CD4-positive, alpha-beta T cell treated with Interleukin-17A for 4 hours (primary cell): ENCODE data around the gene HK1.

Experiments used
- DNase-seq: peaks from one replicate; pipeline ENCODE4 v3.0.0-alpha.2; 2020; ENCODE audit warnings: mixed read lengths

HK1 gene

DNA sequence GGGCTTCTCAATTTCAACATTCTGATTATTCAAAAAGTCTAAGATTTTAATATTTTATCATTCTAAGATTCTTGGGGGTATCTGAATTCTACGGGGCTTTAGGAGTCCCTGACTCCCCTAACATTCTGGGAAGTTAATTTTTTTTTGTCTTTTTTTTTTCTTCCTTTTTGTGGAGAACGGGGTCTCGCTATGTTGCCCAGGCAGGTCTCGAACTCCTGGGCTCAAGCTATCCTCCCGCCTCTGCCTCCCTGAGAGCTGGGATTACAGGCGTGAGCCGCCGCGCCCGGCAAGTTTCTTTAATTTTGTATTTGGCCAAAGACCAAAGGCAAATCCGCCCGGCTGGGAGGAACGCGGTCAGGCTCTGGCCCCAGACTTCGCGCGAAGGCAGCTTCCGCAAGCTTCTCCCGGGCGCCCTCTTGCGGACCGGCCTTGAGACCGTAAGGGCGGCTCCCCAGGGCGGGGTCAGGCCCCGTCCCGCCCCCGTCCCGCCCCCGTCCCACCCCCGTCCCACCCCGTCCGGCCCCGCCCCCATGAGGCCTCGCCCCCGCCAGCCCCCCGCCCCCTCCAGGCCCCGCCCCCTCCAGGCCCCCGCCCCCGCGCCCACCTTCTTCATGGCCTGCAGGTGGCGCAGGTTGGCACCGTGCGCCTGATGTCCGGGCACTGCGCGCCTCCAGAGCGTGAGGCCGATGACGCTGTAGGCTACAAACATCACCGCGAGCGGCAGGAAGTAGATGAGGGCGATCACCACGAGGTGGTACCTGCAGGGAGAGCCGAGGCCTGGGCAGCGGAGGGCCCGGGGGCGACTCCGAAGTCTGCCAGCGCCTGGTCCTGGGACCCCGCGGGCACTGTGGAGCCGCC, 130.3 kb downstream of the HK1 start:
- DNase-seq: peak; percentile 91

DNA sequence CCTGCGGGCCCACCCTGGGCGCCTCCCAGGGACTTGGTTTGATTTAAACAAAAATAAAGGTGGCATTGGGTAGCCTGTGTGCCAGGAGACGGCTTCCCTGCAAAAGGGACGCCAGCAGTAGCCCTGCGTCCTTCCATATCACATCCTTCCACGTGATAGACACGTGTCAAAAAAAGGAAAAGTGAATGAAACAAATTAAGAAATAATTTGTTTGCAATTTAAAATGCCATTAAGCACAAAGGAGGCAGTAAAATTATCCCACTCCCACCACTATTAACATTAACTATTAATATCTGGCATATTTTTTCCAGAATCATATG, 130.8 kb downstream of the HK1 start:
- no peak for DNase-seq

DNA sequence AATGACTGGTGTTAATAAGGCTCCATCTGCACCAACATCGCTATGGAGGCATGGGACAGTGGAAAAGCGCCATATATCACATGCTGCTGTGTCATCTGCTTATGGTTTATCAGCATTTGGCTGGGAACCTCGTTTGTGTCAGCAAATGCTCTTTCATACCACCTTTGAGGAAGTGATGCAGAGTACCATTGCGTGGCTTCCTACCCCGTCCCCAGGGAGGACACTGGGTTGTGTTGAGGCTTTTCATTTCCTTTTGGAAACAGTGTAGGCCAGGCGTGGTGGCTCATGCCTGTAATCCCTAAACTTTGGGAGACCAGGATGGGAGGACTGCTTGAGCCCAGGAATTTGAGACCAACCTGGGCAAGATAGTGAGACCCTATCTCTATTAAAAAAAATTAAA, 131.7 kb downstream of the HK1 start:
- DNase-seq: no peak

DNA sequence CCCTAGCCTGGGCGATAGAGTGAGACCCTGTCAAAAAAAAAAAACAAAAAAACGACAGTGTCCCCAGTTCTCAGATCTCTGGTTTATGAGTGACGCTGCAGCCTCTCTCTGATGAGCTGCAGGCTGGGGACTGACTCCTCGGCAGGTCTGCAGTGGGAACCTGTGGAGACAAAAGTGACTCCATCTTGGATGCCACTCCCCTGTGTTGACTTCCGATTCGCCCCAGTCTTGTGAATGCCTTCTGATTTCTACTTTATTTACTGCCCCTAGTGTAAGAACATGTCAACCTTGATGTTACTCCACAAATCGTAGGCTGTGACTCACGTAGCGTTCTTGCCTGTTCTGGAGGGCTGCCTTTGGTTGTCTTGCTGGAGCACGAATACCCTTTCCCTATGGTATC, 132.2 kb downstream of the HK1 start:
- DNase-seq: no peak

DNA sequence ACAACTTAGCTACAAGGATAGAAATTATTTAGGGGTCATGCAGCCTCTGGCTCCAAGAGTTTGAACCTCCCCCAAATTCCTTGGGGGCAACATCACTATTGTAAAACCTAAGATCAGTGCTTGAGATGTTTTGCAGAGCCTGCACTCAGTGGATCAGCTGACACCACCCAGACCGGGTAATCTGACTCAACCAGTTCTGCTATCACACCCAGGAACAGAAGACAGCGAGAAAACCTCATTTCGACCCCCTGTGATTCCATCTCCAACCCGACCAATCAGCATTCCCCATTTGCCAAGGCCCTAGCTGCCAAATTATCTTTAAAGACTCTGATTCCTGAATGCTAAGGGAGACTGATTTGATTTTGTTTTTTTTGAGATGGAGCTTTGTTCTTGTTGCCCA, 133.2 kb downstream of the HK1 start:
- DNase-seq: no peak

DNA sequence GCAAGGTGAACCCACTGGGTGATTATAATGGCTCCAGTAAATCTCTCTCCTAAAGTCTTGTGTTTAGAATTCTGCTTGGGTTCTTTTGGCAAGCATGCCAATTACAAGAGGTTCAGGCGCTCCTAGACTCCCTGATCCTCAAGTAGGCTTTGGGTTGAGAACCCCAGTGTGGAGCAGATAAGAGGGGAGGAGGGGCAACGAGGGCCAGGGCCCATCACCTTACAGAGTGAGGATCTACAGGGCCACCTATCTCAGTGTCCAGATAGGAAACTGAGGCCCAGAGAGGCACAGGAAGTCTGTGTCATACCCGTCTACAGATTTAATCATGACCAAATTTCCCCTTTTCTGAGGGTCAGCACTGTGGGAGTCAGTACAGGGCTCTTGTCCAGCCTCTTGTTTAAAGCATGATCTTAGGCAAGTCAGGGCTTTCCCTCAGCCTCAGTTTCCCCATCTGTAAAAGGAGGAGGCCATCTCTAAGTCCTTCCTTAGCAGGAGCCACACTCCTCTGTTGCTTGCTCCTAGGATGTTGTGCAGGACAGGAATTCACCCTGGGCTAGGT, 134.0 kb downstream of the HK1 start:
- no peak for DNase-seq

DNA sequence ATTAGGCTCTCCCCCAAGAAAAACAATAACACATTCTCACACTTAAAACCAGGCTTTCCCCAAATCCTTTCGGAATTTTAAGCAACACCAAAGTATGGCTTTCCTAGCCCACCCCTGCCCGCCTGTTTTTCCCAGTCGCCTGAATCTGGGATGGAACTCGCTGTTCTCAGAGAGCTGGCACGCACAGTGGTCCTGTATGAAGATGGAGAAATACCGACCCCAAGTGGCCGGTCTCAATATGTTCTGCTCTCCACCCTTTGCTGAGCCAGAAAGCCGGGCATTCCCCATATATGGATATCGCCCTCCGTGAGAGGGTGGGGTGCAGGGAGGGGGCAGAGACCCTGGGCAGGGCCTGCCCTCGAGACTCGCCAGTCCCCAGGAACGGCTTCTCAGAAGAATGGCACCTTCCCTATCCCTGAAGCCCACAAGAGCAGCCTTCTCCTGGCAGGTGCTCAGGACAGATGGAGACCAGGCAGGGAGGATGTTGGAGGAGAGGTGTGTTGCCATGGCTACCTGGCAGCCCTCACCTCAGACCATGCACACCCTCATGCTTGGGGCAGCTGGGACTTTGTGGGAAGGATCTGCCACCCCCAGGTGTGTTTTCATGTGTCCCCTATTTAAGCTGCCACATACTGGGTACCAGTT, 135.0 kb downstream of the HK1 start:
- peak; percentile 57 for DNase-seq

DNA sequence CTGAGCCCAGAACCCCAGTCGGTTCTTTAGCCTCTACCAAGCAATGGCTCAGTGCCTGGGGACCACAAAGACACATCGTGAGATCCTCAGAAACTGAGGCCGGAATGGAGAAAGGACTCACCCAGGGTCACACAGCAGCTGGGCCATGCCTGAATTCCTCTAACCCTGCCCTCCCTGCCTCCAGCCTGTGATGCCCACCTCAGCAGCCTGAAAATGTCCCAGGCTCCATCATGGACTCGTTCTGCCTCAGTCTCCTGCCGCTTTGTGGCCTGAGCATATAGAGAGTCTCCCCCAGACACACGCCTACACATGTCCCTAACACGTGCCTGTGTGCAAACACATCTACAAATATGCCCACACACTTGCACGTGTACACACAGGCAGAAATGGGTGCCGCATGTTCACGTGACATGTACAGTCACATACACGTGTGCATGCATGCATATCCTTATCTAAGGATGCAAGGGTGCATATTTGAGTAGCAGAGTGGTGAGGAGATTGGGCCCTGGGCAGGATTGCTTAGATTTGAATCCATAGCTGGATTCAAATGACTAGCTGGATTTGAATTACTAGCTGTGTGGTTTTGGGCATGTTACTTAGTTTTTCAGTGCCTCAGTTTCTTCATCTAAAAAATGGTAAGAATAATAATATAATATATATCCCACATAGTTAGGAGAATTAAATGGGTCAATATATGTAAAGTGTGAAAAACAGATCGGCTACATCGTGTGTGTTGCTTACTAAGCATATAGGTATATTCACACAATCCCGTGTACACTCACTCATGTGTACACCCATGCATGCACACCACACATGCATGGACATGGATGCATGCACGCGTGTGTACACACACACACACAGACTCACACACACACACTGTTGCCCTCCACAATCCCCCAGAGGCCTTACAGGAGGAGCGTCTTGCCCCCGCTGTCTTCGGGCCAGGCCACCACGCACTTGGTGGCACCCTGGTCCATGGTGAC, 136.0 kb downstream of the HK1 start:
- DNase-seq: no peak

DNA sequence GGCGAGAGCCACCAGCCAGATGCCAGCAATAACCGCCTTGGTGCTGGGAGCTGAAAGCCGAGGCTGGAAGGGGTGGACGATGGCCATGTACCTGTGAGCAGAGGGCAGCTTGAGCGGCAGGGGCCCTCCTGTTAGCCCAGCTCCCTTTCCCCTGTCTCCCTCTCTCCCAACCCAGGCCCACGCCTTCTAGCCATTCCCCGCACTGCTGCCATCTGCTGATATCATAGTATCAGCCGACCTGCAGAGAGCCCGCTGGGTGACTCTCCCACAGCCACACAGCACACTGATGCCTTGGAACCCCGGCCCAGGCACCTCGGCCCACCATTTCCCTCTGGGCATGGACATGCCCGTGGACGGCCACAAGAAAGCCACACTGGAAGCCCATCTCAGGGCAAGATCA, 136.8 kb downstream of the HK1 start:
- DNase-seq: no peak

DNA sequence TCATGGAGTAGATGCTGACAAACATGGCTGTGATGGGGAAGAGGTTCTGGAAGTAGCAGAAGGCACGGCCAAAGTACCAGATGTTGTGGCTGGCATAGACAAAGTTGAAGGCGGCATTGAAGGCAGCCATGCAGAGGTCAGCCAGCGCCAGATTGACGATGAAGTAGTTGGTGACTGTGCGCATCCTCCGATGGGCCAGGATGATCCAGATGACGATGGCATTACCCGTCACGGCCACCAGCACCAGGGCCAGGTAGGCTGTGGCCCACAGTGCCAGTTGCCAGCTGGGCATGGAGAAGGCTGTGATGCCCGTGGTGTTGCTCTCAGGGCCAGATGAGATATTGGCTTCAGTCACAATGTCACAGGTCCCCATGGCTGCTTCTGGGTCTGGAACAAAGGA, 137.7 kb downstream of the HK1 start:
- no peak for DNase-seq

DNA sequence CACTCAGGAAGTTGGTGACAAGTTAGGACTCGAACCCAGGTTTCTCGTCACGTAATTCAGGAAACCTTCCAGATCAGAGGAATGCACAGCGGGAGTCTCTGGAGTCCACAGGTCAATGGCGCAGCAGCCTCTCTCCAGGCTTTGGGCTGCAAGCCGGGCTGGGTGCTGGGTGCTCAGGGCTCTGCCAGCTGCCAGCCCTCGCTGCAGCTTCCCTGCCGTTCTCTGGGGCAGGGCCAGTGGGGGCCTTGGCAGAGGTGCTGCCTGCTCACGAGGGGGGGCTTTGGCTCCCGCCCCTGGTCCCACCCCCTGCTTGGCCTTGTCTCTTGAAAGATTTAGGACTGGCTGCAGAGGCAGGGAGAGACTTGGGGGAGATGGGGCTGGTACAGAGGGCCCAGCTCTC, 138.4 kb downstream of the HK1 start, which contains the start of gene TACR2:
TACR2 (minus strand) TSS at position 224 of the 400 bp plus-strand sequence. CDS start 595 bp downstream, outside the sequence.
- no peak for DNase-seq

DNA sequence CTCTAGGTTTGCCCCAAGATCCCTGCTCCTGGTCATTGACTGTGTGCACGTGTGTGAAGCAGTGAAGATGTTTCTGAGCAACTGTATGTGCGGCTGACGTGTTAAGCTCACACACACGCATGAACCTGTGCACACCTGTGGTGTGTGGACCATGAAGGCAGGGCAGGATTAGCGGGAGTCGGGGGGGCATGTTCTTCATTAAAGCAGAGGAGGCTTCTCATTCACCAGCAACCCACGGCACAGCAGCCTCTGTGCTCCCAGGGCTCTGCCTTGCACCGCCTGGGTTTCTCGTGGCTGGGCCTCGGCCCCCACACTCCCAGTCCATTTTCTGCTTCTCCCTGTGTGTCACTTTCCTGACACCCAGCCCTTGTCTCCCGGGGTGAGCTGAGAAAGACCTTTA, 139.2 kb downstream of the HK1 start:
- DNase-seq: no peak

DNA sequence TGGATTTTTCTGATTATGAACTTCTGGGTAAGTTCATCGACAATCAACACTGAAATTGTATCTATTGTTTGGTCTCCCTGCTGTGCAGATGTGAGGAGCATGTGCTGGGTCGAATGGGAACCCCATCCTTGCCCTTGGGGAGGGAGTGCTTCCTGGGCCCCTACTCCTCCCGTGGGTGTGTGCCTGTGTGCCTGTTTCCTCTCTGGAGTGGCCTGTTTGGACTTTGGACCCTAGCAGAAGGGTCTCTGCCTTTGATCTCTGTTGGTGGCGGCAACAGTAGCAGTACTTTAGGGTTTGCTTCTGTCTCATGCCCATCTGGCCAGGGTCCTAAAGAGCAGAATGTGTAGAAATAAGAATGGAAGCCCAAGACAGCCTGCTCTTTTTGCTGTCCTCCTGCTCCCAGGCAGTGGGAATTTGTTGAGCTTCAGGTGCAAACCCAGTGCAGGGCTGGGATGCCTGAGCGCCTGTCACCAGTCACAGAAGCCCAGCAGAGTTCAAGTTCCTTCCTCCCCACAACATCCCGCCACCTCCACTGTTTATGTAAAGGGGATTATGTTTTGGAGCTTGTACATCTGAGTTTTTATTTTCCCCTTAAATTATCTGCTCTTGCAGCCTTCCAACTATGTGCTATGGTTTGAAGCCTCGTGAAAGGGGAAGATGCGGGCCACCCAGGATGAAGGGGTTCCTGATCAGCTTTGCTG, 139.9 kb downstream of the HK1 start:
- no peak for DNase-seq

DNA sequence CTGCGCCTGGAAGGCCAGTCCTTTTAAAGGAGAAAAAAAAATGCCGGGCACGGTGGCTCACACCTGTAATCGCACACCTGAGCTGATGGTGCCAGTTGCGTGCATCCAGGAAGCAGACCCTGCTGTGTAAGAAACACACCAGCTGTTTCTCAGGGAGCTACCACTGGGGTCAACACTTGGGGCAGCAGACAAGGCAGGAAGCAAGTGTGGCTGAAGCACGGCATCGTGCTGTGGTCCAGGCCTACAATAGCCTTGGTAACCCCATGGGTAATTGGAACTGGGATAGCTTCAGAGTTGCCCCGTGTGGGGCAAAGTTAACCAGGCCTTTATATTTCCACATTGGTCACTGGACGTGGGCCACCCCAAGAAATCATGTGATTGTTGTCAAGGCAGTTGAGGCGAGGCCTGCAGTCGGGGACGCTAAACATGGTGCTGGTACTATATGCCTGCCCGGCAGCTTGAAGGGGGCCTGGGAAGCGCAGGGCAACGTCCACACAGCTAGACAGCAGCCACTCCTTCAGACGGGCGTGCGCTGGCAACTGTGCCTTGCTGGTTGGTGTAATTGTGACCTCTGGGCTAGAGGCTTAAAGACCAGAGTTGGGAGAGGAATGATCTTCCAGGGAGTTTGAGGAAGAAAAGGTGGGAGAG, 140.9 kb downstream of the HK1 start:
- no peak for DNase-seq

DNA sequence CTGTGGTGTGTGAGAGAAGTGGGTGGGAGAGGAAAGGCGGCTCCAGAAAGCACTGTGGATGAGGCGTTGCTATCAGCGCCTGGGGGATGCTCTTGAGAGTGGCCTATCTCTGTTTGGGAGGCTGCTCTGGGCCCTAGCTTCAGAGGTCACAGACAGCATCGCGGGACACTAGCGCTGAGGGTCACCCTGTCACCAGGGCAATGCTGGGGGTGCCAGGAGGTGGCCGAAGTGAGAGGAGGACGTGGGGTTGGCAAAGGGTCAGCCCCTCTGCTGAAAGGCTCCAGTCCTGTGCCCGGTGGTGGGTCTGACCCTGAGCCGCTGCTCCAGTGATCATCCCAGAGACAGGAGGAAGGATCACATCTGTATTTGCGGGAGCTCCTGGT, 141.4 kb downstream of the HK1 start:
- no peak for DNase-seq

DNA sequence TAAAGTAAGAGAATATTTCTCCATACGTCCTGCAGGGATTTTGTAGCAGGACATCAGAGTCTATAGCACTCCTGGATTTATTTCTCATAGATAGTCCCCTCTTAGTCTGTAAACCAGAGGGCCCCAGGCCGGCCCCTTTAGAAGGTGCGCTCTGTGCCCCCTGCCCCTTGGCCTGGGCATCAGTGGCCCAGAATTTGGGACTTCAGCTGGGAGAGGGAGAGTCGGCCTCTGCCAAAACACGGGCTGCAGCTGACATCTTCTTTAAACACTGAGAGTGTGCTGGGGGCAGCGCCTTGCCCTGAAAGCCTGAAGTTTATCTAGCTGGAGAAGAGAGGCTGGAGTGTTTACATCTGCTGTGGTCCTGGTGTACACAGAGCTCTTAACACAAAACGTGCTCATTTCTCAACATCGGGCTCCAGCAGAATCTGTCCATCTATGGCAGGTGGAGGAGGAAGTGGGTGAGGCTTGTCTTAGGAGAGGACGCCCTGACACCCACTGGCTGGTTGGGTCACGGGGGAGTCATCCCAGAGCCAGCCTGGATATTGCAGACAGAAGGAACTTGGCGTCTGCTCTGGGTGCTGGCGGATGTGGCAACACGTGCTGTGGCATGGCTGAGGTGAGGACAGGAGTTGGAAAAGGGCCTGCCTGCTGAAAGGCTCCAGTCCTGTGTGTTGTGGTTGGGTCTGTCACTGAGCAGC, 143.5 kb downstream of the HK1 start:
- DNase-seq: no peak

DNA sequence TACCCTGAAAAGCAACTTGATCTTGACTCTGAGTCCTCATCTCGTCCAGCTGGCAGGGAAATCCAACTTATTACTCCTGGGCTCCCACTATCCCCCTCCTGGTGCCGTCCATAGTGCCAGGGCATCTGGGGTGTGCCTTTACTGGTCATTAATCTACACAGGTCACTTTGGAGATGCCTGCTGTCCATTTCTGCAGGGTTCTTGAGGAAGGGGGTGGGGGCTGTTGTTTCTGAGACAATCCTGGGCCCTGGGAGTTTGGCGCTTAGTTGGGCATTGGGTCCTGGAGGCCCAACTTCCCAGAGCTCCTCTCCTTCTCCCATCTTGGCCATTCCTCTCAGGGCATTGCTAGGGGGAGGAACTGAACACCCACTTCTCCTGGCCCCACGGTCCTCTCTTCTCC, 144.4 kb downstream of the HK1 start:
- no peak for DNase-seq

DNA sequence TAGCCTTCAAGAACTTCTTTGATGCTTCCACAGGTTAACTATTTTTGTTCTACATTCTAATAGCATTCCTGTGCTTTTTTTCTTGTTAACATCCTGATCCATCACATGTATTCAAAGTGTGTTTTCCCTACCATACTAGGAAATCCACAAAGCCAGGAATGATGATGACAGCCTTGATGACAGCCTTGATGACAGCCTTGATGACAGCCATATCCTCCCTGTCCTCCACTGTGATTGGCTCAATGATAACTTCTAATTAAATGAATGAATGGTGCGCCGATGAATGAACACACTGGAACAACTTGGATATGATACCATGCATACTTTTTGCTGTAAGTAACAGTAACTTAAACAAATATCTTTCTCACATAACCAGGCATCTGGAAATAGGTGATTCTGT, 146.7 kb downstream of the HK1 start:
- no peak for DNase-seq

DNA sequence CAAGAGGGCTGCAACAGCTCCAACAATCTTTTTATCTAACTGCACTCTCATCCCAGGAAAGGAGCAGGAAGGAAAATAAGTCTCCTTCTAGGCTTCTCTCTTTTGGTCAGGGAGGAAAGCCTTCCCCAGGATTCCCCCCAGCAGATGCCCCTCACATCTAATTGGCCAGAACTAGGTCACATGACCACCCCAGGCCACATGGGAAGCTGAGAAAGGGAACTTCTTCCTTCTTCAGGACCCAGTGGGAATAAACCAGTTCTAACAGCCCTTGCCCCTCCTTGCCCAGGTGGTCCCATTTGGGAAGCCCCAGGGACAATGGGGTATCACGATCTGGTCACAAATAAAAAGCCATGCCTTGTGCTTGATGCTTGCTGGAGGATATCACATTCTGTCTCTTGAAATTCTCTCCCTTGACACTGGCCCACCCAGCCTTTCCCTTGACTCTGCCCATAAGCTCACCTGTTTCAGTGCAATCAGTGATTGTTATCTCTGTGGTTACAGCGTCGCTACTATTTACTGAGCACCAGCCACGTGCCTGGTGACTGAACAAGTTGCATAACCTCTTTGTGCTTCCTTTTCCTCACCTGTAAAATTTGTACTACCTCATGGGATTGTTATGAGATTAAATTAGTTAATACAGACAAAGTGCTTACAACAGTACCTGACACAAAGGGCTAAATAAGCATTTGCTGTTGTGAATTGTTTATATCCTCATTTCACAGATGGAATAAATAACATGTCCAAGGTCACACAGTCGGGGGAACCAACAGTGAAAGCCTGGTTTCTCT, 147.4 kb downstream of the HK1 start:
- peak; percentile 57 for DNase-seq

DNA sequence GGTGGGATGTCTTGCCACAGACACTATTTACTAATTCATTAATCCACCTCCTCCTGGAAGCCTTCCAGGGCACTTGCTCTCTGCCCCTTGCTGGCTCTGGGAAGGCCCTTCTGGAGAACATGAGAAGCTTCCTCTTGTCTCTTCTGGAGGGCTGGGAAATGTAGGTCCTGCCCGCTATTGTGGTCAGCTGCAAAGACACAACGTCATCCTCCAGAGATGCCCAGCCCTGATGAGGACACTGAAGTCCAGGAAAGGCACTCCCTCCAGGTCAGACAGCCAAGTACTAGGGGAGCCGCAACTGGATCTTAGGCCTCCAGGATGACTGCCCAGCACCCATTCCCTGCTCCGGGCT, 148.1 kb downstream of the HK1 start:
- DNase-seq: no peak

DNA sequence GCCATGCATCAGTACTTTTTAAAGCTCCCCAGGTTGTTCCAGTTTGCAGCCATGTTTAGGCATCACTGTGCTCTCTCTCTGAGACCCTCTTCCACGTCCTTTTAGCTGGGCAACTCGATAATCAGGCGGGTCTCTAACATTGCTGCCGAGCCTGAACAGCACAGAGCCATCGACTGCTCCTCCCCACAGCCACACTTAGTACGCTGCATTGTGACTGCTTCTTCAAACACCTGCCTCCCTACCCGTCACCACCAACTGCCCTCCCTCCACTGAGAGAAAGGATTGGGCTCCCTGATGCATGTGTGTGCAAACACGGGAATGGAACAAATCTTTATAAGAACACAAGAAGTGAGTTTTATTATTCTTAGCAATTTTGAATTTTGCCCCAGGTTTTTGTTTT, 149.9 kb downstream of the HK1 start:
- DNase-seq: no peak
